ENCODE results near the gene ARID5A. TPM values are rescaled to one million over a fixed set of nuclear protein-coding genes. Genes with fewer than 3 reads are reported as not detected.

Gene ARID5A
- total and polyA plus RNA-seq, 2 donors, result 10.7 to 50.8 TPM

DNA sequence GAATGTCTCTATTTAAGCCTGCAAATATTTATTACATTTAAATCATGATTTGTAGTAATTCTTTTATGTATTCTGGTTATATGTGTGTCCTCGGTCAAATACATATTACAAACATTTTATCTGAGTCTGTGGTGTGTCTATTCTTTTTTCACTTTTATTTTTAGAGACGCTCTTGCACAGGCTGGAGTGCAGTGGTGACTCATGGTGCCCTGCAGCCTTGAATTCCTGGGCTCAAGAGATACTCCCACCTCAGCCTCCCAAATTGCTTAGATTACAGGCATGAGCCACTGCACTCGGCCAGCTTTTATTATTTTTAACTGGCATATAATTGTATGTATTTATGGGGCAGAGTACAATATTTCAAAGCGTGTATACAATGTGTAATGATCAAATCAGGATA is 47.5 kb downstream of the ARID5A start:
- H3K36me3 ChIP-seq (ENCODE audit: insufficient read depth), result no peaks in the 10 kb centered on the region
- 69% methylated on average over 4 of the region's 4 CpGs for WGBS
- DNase-seq (ENCODE audit: extremely low spot score), result no peak
- H3K27ac ChIP-seq (ENCODE audit: low read depth), result no peak overlapping the region
- no peaks in the 10 kb centered on the region for H3K4me1 ChIP-seq (ENCODE audit: insufficient read depth)
- no peak overlapping the region for H3K4me3 ChIP-seq (ENCODE audit: low read depth, low read length)

GRCh38 chr2:96587843-96588242 is 51.3 kb downstream of the ARID5A start:
- Histone ChIP-seq H3K4me1 (ENCODE audit: insufficient read depth) (no peaks in the 10 kb centered on the region), H3K4me3 (ENCODE audit: low read depth, low read length) (no peak overlapping the region), H3K36me3 (ENCODE audit: insufficient read depth) (peaks cover 2% of the 10 kb centered on the region), H3K27ac (ENCODE audit: low read depth) (no peak overlapping the region)
- no peak for DNase-seq (ENCODE audit: extremely low spot score)
- 98% methylated on average over 1 of the region's 1 CpG for WGBS

DNA sequence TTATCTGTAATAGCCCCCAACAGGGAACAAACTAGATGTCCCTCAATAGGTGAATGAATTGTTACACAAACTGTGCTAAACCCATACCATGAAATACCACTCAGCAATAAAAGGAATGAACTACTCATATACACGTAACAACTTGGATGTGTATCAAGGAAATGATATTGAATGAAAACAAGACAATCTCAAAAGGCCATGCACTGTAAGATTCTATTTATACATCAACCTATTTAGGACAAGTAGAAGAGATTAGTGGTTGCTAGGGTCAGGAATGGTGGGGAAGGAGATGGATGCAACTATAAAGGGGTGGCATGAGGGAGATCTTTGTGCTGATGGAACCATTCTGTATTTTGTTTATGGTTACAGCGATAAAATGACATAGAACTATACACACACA is 54.5 kb downstream of the ARID5A start:
- Histone ChIP-seq H3K27ac (ENCODE audit: low read depth) (no peak overlapping the region), H3K4me3 (ENCODE audit: low read depth, low read length) (no peak overlapping the region), H3K4me1 (ENCODE audit: insufficient read depth) (no peaks in the 10 kb centered on the region), H3K36me3 (ENCODE audit: insufficient read depth) (peaks cover 7% of the 10 kb centered on the region)
- no peak for DNase-seq (ENCODE audit: extremely low spot score)
- 68% methylated on average over 2 of the region's 2 CpGs for WGBS

GRCh38 chr2:96591494-96591893 is 54.9 kb downstream of the ARID5A start:
- Histone ChIP-seq H3K4me1 (ENCODE audit: insufficient read depth) (no peaks in the 10 kb centered on the region), H3K4me3 (ENCODE audit: low read depth, low read length) (no peak overlapping the region), H3K36me3 (ENCODE audit: insufficient read depth) (peaks cover 7% of the 10 kb centered on the region), H3K27ac (ENCODE audit: low read depth) (no peak overlapping the region)
- WGBS, result 93% methylated on average over 3 of the region's 3 CpGs
- no peak for DNase-seq (ENCODE audit: extremely low spot score)

- 92% methylated on average over 3 of the region's 3 CpGs for whole genome bisulfite sequencing
- Histone ChIP-seq H3K4me3 (ENCODE audit: low read depth, low read length) (no peak overlapping the region), H3K4me1 (ENCODE audit: insufficient read depth) (no peaks in the 10 kb centered on the region), H3K27ac (ENCODE audit: low read depth) (no peak overlapping the region), H3K36me3 (ENCODE audit: insufficient read depth) (peaks cover 7% of the 10 kb centered on the region)
- DNase-seq (ENCODE audit: extremely low spot score), result no peak
Measured at GRCh38 chr2:96594282-96594681, 57.7 kb downstream of the ARID5A start.

DNA sequence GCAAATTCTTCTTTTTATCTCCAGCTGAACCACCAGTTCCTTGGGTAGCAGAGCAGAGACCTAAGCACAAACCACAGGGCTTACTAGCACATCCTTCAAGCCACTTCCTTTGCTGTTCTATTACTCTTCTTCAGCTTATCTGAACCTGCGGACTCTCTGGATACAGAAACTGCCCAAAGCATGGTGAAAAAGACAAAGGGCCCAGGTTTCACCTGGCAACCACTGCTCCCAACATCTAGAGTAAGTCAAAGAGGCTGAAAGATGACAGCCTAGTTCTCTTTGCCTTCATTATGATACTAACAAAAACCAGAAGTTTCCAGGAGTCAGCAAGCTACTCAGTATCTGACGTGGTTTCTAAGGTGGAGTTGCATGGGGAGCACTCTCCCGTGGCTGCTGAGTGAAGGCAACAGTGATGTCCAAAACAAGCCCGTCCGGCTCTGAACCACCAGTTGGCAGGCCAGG is 58.2 kb downstream of the ARID5A start:
- 90% methylated on average over 5 of the region's 5 CpGs for WGBS
- DNase-seq (ENCODE audit: extremely low spot score), result no peak
- no peaks in the 10 kb centered on the region for H3K4me1 ChIP-seq (ENCODE audit: insufficient read depth)
- H3K27ac ChIP-seq (ENCODE audit: low read depth), result no peak overlapping the region
- H3K4me3 ChIP-seq (ENCODE audit: low read depth, low read length), result no peak overlapping the region
- H3K36me3 ChIP-seq (ENCODE audit: insufficient read depth), result peaks cover 5% of the 10 kb centered on the region

DNA sequence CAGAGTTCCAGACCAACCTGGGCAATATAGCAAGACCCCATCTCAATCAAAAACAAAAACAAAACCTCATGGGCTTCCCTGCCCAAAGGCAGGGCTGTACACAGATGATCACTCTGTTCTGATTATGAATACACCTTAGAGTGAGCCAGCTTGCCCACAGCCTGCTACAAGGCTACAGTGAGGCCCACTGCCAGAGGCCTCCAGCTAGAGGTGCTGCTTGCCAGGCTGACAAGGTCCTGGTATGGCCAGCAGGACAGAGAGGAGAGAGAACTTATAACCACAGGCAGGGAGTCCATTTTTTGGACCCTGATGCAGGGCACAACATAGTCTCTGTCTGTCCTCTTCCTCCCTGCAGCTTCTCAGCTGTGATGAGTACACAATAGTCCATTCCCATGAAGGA is 60.0 kb downstream of the ARID5A start:
- Histone ChIP-seq H3K4me1 (ENCODE audit: insufficient read depth) (no peaks in the 10 kb centered on the region), H3K4me3 (ENCODE audit: low read depth, low read length) (no peak overlapping the region), H3K27ac (ENCODE audit: low read depth) (no peak overlapping the region), H3K36me3 (ENCODE audit: insufficient read depth) (peaks cover 8% of the 10 kb centered on the region)
- DNase-seq (ENCODE audit: extremely low spot score), result no peak

- no peak for DNase-seq (ENCODE audit: extremely low spot score)
- Histone ChIP-seq H3K36me3 (ENCODE audit: insufficient read depth) (peaks cover 9% of the 10 kb centered on the region), H3K4me1 (ENCODE audit: insufficient read depth) (no peaks in the 10 kb centered on the region), H3K4me3 (ENCODE audit: low read depth, low read length) (no peak overlapping the region), H3K27ac (ENCODE audit: low read depth) (no peak overlapping the region)
- 74% methylated on average over 2 of the region's 2 CpGs for WGBS
Measured at GRCh38 chr2:96599941-96600340, 63.4 kb downstream of the ARID5A start.

- Histone ChIP-seq H3K36me3 (ENCODE audit: insufficient read depth) (peaks cover 13% of the 10 kb centered on the region), H3K27ac (ENCODE audit: low read depth) (no peak overlapping the region), H3K4me1 (ENCODE audit: insufficient read depth) (no peaks in the 10 kb centered on the region), H3K4me3 (ENCODE audit: low read depth, low read length) (no peak overlapping the region)
- WGBS, result 90% methylated on average over 8 of the region's 8 CpGs
- DNase-seq (ENCODE audit: extremely low spot score), result no peak
Measured at GRCh38 chr2:96601382-96602292, 65.1 kb downstream of the ARID5A start.

Other genes with a start within 250 kb of the ARID5A start
- gene SNRNP200, start 231.2 kb upstream of the ARID5A start, total RNA-seq, result 58.3 TPM
- gene SNRNP200, start 231.2 kb upstream of the ARID5A start, polyA plus RNA-seq, result 107 TPM
- gene ITPRIPL1, start 211.4 kb upstream of the ARID5A start, total RNA-seq, result 3.3 TPM
- gene ITPRIPL1, start 211.4 kb upstream of the ARID5A start, polyA plus RNA-seq, result 0.99 TPM
- 6.5 TPM for gene NCAPH, start 201.0 kb upstream of the ARID5A start, total RNA-seq
- 0.70 TPM for gene NCAPH, start 201.0 kb upstream of the ARID5A start, polyA plus RNA-seq
- gene NEURL3, start 31.4 kb upstream of the ARID5A start, total RNA-seq, result not detected
- 0.04 TPM for gene NEURL3, start 31.4 kb upstream of the ARID5A start, polyA plus RNA-seq
- gene KANSL3, start 101.6 kb downstream of the ARID5A start, total RNA-seq, result 44.4 TPM
- gene KANSL3, start 101.6 kb downstream of the ARID5A start, polyA plus RNA-seq, result 34.7 TPM
- gene FER1L5, start 106.0 kb downstream of the ARID5A start, total RNA-seq, result 0.58 TPM
- gene FER1L5, start 106.0 kb downstream of the ARID5A start, polyA plus RNA-seq, result 0.01 TPM
- 29.9 TPM for gene LMAN2L, start 203.3 kb downstream of the ARID5A start, total RNA-seq
- 23.5 TPM for gene LMAN2L, start 203.3 kb downstream of the ARID5A start, polyA plus RNA-seq
- gene CNNM4, start 224.2 kb downstream of the ARID5A start, total RNA-seq, result 5.8 TPM
- 4.8 TPM for gene CNNM4, start 224.2 kb downstream of the ARID5A start, polyA plus RNA-seq

All from urinary bladder (tissue), 4 donors.